CD4-positive, alpha-beta T cell treated with Interleukin-2 at 100 ng/mL for 4 hours (primary cell): ENCODE results near the gene OPRL1.
"Not testable (repeated sequence)": the region's sequence is repeated elsewhere in the genome, so short reads cannot be mapped to it uniquely, and the experiment has no call there.

Source experiments
- DNase-seq: peaks from one replicate; pipeline ENCODE4 v3.0.0-alpha.2; 2020; ENCODE audit warnings: low spot score

Gene OPRL1

GRCh38 chr20:64117432-64117777, 37.5 kb downstream of the OPRL1 start:
- DNase-seq: not testable (repeated sequence)

- no peak for DNase-seq
Measured at GRCh38 chr20:64119301-64119680, 39.4 kb downstream of the OPRL1 start.

GRCh38 chr20:64119681-64120341, 39.9 kb downstream of the OPRL1 start:
- DNase-seq: no peak

- no peak for DNase-seq
Measured at GRCh38 chr20:64121586-64121985, 41.7 kb downstream of the OPRL1 start.

GRCh38 chr20:64122927-64123326, 43.0 kb downstream of the OPRL1 start:
- not testable (repeated sequence) for DNase-seq

- not testable (repeated sequence) for DNase-seq
Measured at GRCh38 chr20:64123517-64123916, 43.6 kb downstream of the OPRL1 start.

GRCh38 chr20:64129146-64129782, 49.4 kb downstream of the OPRL1 start:
- no peak for DNase-seq

- DNase-seq: no peak
Measured at GRCh38 chr20:64130271-64130670, 50.4 kb downstream of the OPRL1 start.

GRCh38 chr20:64130876-64131275, 51.0 kb downstream of the OPRL1 start:
- no peak for DNase-seq

- DNase-seq: no peak
Measured at GRCh38 chr20:64131406-64131805, 51.5 kb downstream of the OPRL1 start.

- DNase-seq: no peak
Measured at GRCh38 chr20:64133951-64134407, 54.1 kb downstream of the OPRL1 start.

GRCh38 chr20:64134744-64135143, 54.9 kb downstream of the OPRL1 start:
- DNase-seq: not testable (repeated sequence)

GRCh38 chr20:64136004-64136710, 56.3 kb downstream of the OPRL1 start:
- no peak for DNase-seq

GRCh38 chr20:64137598-64138031, 57.7 kb downstream of the OPRL1 start:
- DNase-seq: no peak

- no peak for DNase-seq
Measured at GRCh38 chr20:64138276-64138815, 58.5 kb downstream of the OPRL1 start.

GRCh38 chr20:64139199-64140060, 59.5 kb downstream of the OPRL1 start:
- DNase-seq: no peak

- DNase-seq: no peak
Measured at GRCh38 chr20:64140061-64140931, 60.4 kb downstream of the OPRL1 start.

GRCh38 chr20:64140956-64141355, 61.1 kb downstream of the OPRL1 start:
- no peak for DNase-seq

- DNase-seq: no peak
Measured at GRCh38 chr20:64142590-64142989, 62.7 kb downstream of the OPRL1 start.

GRCh38 chr20:64143018-64143801, 63.3 kb downstream of the OPRL1 start:
- no peak for DNase-seq
